Measurements from ENCODE around the gene CDC42BPB. TPM values are rescaled to one million over a fixed set of nuclear protein-coding genes. Genes with fewer than 3 reads are reported as not detected.

Gene CDC42BPB
- total and polyA plus RNA-seq, 2 of the 4 experiments (the other 2 are of a cell fraction) = 49.1 to 81.4 TPM

- Histone ChIP-seq H3K18ac (ENCODE audit: low read depth, low read length) (no peak overlapping the region), H3K4ac (ENCODE audit: low read depth, low read length) (no peak overlapping the region), H3K36me3 (ENCODE audit: control insufficient read depth, insufficient read depth, low read length) (peaks cover 2% of the 10 kb centered on the region; the same call in 1 of the 2 replicates), H3K9ac (ENCODE audit: low read depth, low read length) (no peak overlapping the region), H3K23ac (ENCODE audit: low read depth, low read length) (no peak overlapping the region), H3K79me1 (ENCODE audit: low read depth in 1 of 2, low read length in 2 of 2) (no peaks in the 10 kb centered on the region), H2BK15ac (ENCODE audit: low read depth, low read length) (no peak overlapping the region), H2AK9ac (replicated peaks; ENCODE audit: low read depth, low read length, poor library complexity) (no peak overlapping the region), H3K4me3 (ENCODE audit: insufficient read depth, low read depth, low read length) (no peak overlapping the region), H2BK20ac (ENCODE audit: low read depth, low read length) (no peak overlapping the region), H3K14ac (replicated peaks; ENCODE audit: low read depth, low read length) (no peak overlapping the region), H3K27me3 (ENCODE audit: control insufficient read depth, insufficient read depth, low read length) (peaks cover 84% of the 10 kb centered on the region), H4K91ac (ENCODE audit: insufficient read depth, low read depth, low read length) (no peak overlapping the region), H2BK120ac (ENCODE audit: low read depth, low read length) (no peak overlapping the region), H3K56ac (ENCODE audit: extremely low read depth, insufficient read depth, low read length) (no peak overlapping the region), H3K4me2 (ENCODE audit: low read depth, low read length) (no peak overlapping the region), H3K9me1 (ENCODE audit: insufficient read depth, low read length) (0 out of 2 replicates have a peak, but pooled peaks cover 5% of the 10 kb centered on the region), H2BK5ac (ENCODE audit: low read depth, low read length, poor library complexity, severe bottlenecking) (no peak overlapping the region), H4K8ac (ENCODE audit: low read depth in 2 of 2, low read length in 2 of 2) (no peak overlapping the region), H4K5ac (ENCODE audit: low read depth, low read length) (no peak overlapping the region), H2AK5ac (ENCODE audit: low read depth, low read length) (no peak overlapping the region), H3K27ac (ENCODE audit: insufficient read depth, low read length) (no peak overlapping the region), H3K9me3 (ENCODE audit: control insufficient read depth, insufficient read depth, low read length) (peaks cover 7% of the 10 kb centered on the region; the same call in 1 of the 2 replicates), H3K4me1 (ENCODE audit: control insufficient read depth, insufficient read depth, low read length) (peaks cover 13% of the 10 kb centered on the region), H2AFZ (replicated peaks; ENCODE audit: low read length, poor library complexity) (no peak overlapping the region), H4K20me1 (ENCODE audit: insufficient read depth, low read length) (peaks cover 5% of the 10 kb centered on the region)
- 63% methylated on average over 9 of the region's 12 CpGs; no CpG with 5 or more reads in 1 of the 2 experiments for WGBS, 2 experiments (ENCODE audit: extremely low coverage in 2 of 2, insufficient read length in 1 of 2)
- in situ Hi-C loops (cut with MboI; ENCODE audit: low sequenced_read_pairs) = no loop called here
- ATAC-seq (ENCODE audit: low read depth) = no peak
- TF ChIP-seq CEBPB (IDR thresholded peaks at IDR 0.05; ENCODE audit: low read depth, low read length) = no peak
- TF ChIP-seq RFX5 (IDR thresholded peaks at IDR 0.05; ENCODE audit: low read depth, low read length) = no peak
- TF ChIP-seq FOS (IDR thresholded peaks at IDR 0.05; ENCODE audit: low read depth, low read length) = no peak
- no peak for TF ChIP-seq CTCF (conservative IDR thresholded peaks at IDR 0.05; ENCODE audit: low read depth, low read length)
- no peak for TF ChIP-seq USF2 (IDR thresholded peaks at IDR 0.05; ENCODE audit: low read depth, low read length)
- no peak for TF ChIP-seq NFE2L2 (IDR thresholded peaks at IDR 0.05; ENCODE audit: low read depth, low read length)
- no peak for TF ChIP-seq MAZ (IDR thresholded peaks at IDR 0.05; ENCODE audit: borderline replicate concordance, low read depth, low read length)
- TF ChIP-seq MAFK (IDR thresholded peaks at IDR 0.05; ENCODE audit: low read depth, low read length) = no peak
- no peak for TF ChIP-seq BHLHE40 (IDR thresholded peaks at IDR 0.05; ENCODE audit: low read depth, low read length)
- no peak for TF ChIP-seq MXI1 (IDR thresholded peaks at IDR 0.05; ENCODE audit: borderline replicate concordance, low read depth, low read length)
- dilution Hi-C loops (cut with HindIII; ENCODE audit: low sequenced_read_pairs, unreplicated experiment) = no loop called here
- CTCF ChIA-PET = no interaction called here
- no TSS peak for BruUV-seq (replicated peaks)
- DNase-seq = no peak
- POLR2A ChIA-PET (ENCODE audit: unreplicated experiment) = no interaction called here
- intact Hi-C loops (cut with micrococcal nuclease) = no loop called here
Observed at GRCh38 chr14:102926104-102926503, 131.2 kb downstream of the CDC42BPB start.
